CD4-positive, alpha-beta T cell treated with Interleukin-17A for 4 hours (primary cell): ENCODE data around the gene RHOXF2.
"Not testable (repeated sequence)": the region's sequence is repeated elsewhere in the genome, so short reads cannot be mapped to it uniquely, and the experiment has no call there.

Experiments
- DNase-seq: peaks from one replicate; pipeline ENCODE4 v3.0.0-alpha.2; 2020; ENCODE audit warnings: mixed read lengths

Gene RHOXF2

DNA sequence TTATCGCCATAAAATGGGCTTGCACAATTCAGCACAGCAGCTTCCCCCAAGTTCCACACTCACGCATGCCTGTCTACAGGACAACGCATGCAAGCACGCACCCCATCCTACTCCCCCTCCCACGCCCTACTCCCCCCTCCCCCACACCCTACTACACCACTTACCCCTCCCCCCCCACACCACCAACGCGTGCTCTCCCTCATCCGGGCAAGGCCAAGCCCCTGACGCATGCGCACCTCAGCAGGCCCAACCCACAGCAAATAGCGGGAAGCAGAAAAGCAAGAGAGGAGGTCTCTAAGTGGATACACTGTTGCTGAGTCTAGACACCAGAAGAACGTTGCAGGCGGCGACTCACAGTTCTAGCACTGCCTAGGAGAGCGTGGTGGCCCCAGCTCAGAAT is at the start of gene RHOXF2:
TSS of gene RHOXF2 (plus strand) at position 301 of the 400 bp plus-strand sequence. CDS start 138 bp downstream, outside the sequence.
- DNase-seq = not testable (repeated sequence)

GRCh38 chrX:120109378-120109777 is 49.0 kb upstream of the RHOXF2 start:
- DNase-seq = no peak

DNA sequence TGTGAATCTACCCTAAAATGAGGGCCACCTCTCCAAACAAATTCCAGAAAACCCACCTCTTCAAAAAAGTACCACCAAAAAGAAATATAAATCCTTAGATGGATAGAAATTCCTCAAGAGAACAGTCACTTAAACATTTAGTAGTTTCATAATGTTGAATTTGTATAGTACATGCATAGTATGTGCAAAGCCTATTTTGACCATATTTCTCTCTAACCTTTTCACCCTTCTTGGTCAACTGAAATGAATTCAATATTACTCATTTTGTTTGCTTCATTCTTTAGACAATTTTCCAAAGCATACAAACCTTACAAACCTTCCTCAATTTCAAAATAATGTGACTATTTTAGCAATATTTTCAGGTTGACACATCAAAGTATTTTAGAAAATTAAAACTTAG is 46.8 kb upstream of the RHOXF2 start:
- DNase-seq = no peak

GRCh38 chrX:120115438-120115963 is 42.9 kb upstream of the RHOXF2 start, which contains the start of gene RHOXF1:
TSS of gene RHOXF1 (minus strand) at chrX:120115913. CDS start at chrX:120115862, 51 bp downstream.
- no peak for DNase-seq

DNA sequence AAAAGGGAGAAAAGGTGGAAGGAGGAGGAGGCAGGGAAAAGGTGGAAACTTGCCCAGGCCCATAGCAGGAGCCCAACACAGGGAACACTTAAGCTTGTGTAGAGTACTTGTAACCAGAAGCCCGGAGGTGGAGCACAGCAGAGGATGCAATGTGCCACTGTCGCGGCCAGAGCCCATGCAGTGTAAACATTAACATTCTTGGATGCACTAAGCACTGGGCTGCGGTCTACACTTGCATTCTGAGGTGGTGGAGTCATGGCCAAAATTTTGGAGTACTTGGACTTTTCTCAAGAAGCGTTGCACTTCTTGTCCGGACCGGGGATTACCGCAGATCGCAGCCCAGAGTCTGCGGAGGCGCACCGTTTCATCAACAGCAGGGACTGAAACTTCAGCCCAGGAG is 38.2 kb upstream of the RHOXF2 start:
- no peak for DNase-seq

DNA sequence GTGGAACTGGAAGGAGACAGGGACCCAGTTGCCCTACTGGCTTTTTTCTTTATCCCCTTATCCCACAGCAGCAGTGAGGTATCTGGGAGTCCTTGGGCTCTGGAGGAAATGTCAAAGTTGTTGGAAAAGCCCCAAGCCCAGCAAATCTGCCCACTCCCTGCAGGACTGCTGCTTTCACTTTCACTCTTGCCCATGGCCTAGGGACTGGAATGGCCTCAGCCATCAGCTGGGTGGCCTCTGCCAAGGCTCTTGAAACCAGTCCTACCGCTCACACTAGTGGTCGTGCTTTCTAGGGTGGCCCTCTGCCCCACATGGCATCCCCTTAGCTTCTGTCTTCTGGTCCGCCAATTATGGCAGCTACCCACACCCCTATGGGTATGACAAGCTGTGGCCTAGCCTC is 33.0 kb upstream of the RHOXF2 start:
- DNase-seq = no peak

DNA sequence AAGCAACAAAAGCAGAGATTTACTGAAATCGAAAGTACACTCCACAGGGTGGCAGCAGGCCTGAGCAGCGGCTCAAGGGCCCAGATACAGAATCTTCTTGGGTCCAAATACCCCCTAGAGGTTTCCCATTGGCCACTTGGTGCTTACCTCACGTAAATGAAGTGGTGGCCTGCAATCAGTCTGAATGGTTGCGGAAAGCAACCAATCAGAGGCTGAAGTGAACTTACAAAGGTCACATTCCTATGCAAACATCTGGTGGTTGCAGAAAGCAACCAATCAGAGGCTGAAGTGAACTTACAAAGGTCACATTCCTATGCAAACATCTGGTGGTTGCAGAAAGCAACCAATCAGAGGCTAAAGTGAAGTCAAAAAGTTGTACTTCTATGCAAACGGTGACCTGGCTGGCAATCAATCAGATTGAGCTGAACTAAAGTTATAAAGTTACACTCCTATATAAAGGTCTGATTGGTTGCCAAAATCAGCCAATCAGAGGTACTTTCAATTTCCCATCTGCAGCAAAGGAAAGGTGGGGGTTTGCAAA is 30.0 kb upstream of the RHOXF2 start:
- not testable (repeated sequence) for DNase-seq

GRCh38 chrX:120136128-120136527 is 22.3 kb upstream of the RHOXF2 start:
- DNase-seq = no peak

- no peak for DNase-seq
Observed at GRCh38 chrX:120136840-120137239, 21.6 kb upstream of the RHOXF2 start.

- no peak for DNase-seq
Observed at GRCh38 chrX:120137439-120137838, 21.0 kb upstream of the RHOXF2 start.

DNA sequence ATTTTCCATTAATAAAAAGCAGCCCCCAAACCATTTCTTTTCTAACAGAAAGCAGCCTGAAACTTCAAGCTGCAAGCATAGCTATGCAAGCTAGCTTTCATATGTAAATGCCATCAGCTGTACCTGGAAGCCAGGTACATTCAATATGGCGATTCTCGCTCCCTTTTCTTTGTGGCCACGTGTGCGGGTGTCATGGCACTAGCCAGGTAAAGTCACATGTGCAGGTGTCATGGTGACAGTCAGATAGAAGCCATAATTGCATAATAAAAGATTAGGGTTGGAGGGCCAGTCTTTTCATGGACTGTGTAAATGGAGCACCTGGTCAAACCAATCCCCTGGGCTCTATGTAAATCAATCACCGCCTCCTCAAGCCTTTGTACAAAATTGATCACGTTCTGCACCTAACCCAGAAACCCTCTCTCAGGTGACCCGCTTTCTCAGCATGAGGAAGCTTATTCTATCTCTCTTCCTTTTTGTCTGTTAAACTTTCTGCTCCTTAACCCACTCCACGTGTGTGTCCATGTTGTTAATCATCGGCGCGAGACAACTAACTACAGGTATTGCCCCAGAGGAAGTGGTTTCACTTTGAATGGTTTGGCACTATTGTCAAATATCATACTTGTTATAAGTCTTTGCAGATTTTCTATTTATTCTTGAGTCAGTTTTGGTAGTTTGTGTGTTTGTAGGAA is 18.0 kb upstream of the RHOXF2 start:
- DNase-seq = no peak

DNA sequence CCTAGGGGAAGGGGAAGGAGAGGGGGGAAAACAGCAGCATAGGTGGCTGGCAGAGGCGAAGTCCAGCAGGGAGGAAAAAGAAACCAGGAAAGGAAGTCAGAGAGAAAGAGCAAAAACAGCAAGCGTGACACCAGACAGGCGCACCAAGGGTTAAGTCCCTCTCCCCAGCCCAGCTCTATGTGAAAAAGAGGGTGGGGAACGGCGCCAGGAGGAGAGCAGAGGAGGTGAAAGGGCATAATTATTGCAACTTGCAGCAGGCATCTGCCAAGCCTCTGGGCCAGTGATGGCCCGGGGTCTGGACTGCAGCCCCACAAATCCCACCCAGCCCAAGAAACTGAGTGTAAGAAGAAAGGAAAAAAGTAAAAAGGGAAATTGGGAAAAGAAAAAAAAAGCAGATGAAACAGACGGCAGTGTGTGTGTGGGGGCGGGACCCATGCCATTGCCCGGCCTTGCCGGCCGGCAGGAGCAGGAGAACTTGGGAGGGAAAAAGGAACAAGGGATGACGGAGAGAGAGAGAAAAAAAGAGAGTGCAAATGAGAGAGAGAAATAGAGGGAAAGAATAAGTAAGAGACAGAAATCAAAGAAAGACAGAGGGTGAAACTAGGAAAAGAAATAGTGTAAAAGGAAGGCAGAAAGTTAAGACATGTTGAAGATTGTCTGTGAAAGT is 14.1 kb upstream of the RHOXF2 start:
- DNase-seq = no peak

GRCh38 chrX:120145295-120145925 is 13.0 kb upstream of the RHOXF2 start:
- DNase-seq = no peak

- not testable (repeated sequence) for DNase-seq
Observed at GRCh38 chrX:120146323-120146722, 12.1 kb upstream of the RHOXF2 start.

- no peak for DNase-seq
Observed at GRCh38 chrX:120147537-120147936, 10.9 kb upstream of the RHOXF2 start.

DNA sequence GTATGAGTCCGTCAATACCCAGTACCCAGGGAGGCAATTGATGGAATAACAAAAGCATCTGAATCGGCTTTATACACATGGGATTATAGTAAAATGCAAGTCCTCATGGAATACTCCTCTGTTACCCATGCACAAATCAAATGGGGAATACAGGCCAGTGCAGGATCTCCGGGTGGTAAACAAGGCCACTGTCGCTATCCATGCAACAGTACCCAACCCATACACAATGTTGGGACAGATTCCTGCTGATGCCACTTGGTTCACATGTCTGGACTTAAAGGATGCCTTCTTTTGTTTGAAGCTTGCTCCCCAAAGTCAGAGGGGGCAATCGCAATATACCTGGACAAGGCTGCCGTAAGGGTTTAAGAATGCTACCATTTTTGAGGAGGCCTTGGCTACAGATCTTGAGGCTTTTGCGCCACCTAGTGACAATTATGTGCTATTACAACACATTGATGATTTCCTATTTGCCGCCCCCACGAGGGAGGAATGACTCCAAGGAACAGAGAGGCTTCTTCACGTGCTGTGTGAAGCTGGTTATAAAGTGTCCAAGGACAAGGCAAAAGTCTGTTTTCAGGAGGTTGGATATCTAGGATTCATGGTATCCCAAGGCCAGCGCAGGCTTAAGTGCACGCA is 8.2 kb upstream of the RHOXF2 start:
- not testable (repeated sequence) for DNase-seq

GRCh38 chrX:120159086-120159485 is 673 bp downstream of the RHOXF2 start:
- DNase-seq = not testable (repeated sequence)

GRCh38 chrX:120193254-120193653 is 34.8 kb downstream of the RHOXF2 start:
- DNase-seq = not testable (repeated sequence)

- DNase-seq = not testable (repeated sequence)
Observed at GRCh38 chrX:120193720-120194119, 35.3 kb downstream of the RHOXF2 start.

DNA sequence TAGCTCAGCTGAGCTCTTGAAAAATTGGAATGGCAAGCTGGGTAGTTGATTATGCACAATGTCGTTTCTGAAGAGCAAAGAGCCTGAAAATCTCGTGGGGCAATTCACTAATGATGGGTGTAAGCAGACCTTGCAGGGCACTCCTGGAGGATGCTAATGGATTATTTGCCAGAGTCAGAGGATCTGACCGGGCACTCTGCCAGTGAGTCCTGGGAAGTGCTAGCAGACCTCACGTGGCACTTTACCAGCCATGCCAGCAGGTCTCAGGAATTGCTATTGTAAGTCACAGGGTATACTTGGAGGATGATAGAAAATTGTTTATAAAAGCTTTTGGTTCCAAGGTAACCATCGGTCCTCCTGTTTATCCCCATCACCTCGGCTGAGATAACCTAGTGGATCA is 37.4 kb downstream of the RHOXF2 start:
- not testable (repeated sequence) for DNase-seq

DNA sequence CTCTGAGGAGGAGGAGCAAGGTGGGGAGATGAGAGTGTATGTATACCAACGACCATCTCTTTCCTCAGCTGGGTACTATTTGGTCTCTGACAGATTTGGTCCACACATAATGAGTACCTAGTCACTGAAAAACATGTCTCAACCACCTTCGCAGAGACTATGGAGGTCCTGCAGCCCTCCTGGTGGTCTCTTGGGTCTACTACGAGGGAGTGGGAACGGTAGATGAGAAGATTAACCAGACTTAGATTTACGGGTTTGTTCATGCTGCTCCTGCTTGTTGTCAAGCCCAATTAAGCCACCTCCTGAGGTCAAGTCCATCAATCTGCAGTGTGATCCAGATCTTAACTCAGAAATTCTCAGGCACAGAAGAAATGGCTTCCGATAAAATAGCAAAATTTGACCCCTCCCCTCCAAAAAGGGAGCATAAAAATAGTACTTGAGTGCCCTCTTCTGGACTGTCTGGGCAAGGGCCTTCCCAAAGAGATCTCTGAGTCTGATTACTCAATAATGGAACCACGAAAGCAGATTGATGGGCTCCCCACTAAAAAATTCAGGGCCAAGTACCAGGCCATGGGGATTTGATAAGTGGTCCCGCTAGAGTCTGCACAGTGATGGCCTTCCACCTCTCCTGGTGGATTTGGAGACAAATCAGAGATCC is 38.3 kb downstream of the RHOXF2 start:
- not testable (repeated sequence) for DNase-seq

DNA sequence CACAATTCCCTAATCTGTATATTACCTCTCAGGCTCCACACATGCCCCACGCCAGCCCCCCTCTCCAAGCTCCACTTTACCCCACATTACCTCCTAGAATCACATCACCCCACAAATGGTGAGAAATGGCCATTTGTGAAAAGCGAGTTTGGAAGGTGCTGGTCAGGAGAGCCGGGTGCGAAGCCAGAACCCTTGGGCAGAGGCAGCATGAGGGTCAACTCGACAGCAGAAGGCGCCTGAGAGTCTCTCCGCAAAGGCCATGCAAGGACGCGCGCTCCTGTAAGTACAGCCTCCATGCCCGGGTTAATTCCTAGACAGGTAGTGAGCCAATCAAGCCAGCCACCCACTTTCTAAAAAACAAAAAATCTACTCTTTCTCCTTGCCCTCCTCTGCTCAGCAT is 42.4 kb downstream of the RHOXF2 start:
- DNase-seq = no peak
